Osteoblast (primary cell): ENCODE measurements around the gene ACP6. TPM values are rescaled to one million over a fixed set of nuclear protein-coding genes. Genes with fewer than 3 reads are reported as not detected.

Experiments
- DNase-seq: peaks from one replicate; pipeline ENCODE4 v3.0.0; 2011; ENCODE audit warnings: low spot score, mixed read lengths; ENCODE audit not compliant: insufficient read length; ENCODE audit errors: missing footprints
- H2AFZ ChIP-seq: 2 replicates; pipeline ENCODE4 v1.6.0; 2011; ENCODE audit warnings: mild to moderate bottlenecking, low read length
- H3K27ac ChIP-seq: 2 replicates; pipeline ENCODE4 v1.5.1; 2011; ENCODE audit warnings: mild to moderate bottlenecking, low read depth, low read length, moderate library complexity
- H3K27me3 ChIP-seq: 2 replicates; pipeline ENCODE4 v1.6.0; 2012; ENCODE audit warnings: mild to moderate bottlenecking, control low read depth, inconsistent platforms, low read length, moderate library complexity; ENCODE audit not compliant: insufficient read depth
- H3K36me3 ChIP-seq: 2 replicates; pipeline ENCODE4 v1.5.1; 2011; ENCODE audit warnings: mild to moderate bottlenecking, low read length, control low read depth, moderate library complexity; ENCODE audit not compliant: insufficient read depth
- H3K4me1 ChIP-seq: 2 replicates; pipeline ENCODE4 v1.5.1; 2011; ENCODE audit warnings: mild to moderate bottlenecking, low read length, control low read depth, moderate library complexity; ENCODE audit not compliant: insufficient read depth
- H3K4me2 ChIP-seq: 2 replicates; pipeline ENCODE4 v1.6.0; 2011; ENCODE audit warnings: mild to moderate bottlenecking, low read length; ENCODE audit not compliant: insufficient read depth
- H3K4me3 ChIP-seq: fragments of 200-600 bp; sonication (generic); 3 replicates; pipeline ENCODE4 v1.5.1; 2012; ENCODE audit warnings: mild to moderate bottlenecking, low read length, inconsistent platforms; ENCODE audit not compliant: insufficient read depth
- H3K79me2 ChIP-seq: 2 replicates; pipeline ENCODE4 v1.6.0; 2012; ENCODE audit warnings: mild to moderate bottlenecking, low read length, control low read depth, inconsistent platforms; ENCODE audit not compliant: insufficient read depth
- H3K9me3 ChIP-seq: 2 replicates; pipeline ENCODE4 v1.5.1; 2011; ENCODE audit warnings: low read depth, low read length, control low read depth
- H4K20me1 ChIP-seq: 2 replicates; pipeline ENCODE4 v1.6.0; 2012; ENCODE audit warnings: mild to moderate bottlenecking, low read length, control low read depth; ENCODE audit not compliant: insufficient read depth
- CTCF ChIP-seq: IDR thresholded peaks from 2 replicates; pipeline ENCODE4 v1.5.1; 2011; ENCODE audit warnings: mild to moderate bottlenecking, low read depth, low read length, moderate library complexity; ENCODE audit errors: extremely low read depth
- total RNA-seq: library from RNA; depleted of rRNA; stranded (reverse); fragments of >200 nt; gene quantifications from 2 replicates; pipeline ENCODE4 v1.2.3, GENCODE V29; 2012

ACP6 gene
- total RNA-seq, 1 donor: 6.9 TPM

GRCh38 chr1:147633759-147634158, 36.6 kb downstream of the ACP6 start:
- DNase-seq: no peak
- Histone ChIP-seq H2AFZ (no peak overlapping the region), H4K20me1 (no peaks in the 10 kb centered on the region), H3K27ac (no peak overlapping the region), H3K27me3 (no peaks in the 10 kb centered on the region), H3K79me2 (no peaks in the 10 kb centered on the region), H3K36me3 (no peaks in the 10 kb centered on the region), H3K4me3 (no peak overlapping the region), H3K9me3 (no peaks in the 10 kb centered on the region), H3K4me2 (no peak overlapping the region), H3K4me1 (peaks cover 5% of the 10 kb centered on the region)
- no peak for TF ChIP-seq CTCF

- no peak overlapping the region for H3K27ac ChIP-seq
- H3K9me3 ChIP-seq: no peaks in the 10 kb centered on the region
- no peak for TF ChIP-seq CTCF
- no peak overlapping the region for H2AFZ ChIP-seq
- H3K79me2 ChIP-seq: no peaks in the 10 kb centered on the region
- H3K4me1 ChIP-seq: peaks cover 5% of the 10 kb centered on the region
- no peaks in the 10 kb centered on the region for H4K20me1 ChIP-seq
- H3K27me3 ChIP-seq: no peaks in the 10 kb centered on the region
- no peak overlapping the region for H3K4me3 ChIP-seq
- no peaks in the 10 kb centered on the region for H3K36me3 ChIP-seq
- no peak overlapping the region for H3K4me2 ChIP-seq
- no peak for DNase-seq
Measured at GRCh38 chr1:147631839-147632238, 38.5 kb downstream of the ACP6 start.

GRCh38 chr1:147630447-147630846, 39.9 kb downstream of the ACP6 start:
- no peak for TF ChIP-seq CTCF
- H4K20me1 ChIP-seq: no peaks in the 10 kb centered on the region
- no peak overlapping the region for H3K4me3 ChIP-seq
- no peak overlapping the region for H2AFZ ChIP-seq
- peaks cover 5% of the 10 kb centered on the region for H3K4me1 ChIP-seq
- peak overlapping the region; percentile 48 for H3K4me2 ChIP-seq
- no peaks in the 10 kb centered on the region for H3K36me3 ChIP-seq
- no peak overlapping the region for H3K27ac ChIP-seq
- no peaks in the 10 kb centered on the region for H3K27me3 ChIP-seq
- DNase-seq: peak; percentile 90
- H3K9me3 ChIP-seq: no peaks in the 10 kb centered on the region
- no peaks in the 10 kb centered on the region for H3K79me2 ChIP-seq

GRCh38 chr1:147630022-147630421, 40.3 kb downstream of the ACP6 start:
- no peaks in the 10 kb centered on the region for H4K20me1 ChIP-seq
- no peak for DNase-seq
- H3K27ac ChIP-seq: no peak overlapping the region
- H3K79me2 ChIP-seq: no peaks in the 10 kb centered on the region
- H3K36me3 ChIP-seq: no peaks in the 10 kb centered on the region
- H3K4me1 ChIP-seq: peaks cover 5% of the 10 kb centered on the region
- H3K9me3 ChIP-seq: no peaks in the 10 kb centered on the region
- H3K4me3 ChIP-seq: no peak overlapping the region
- TF ChIP-seq CTCF: no peak
- no peaks in the 10 kb centered on the region for H3K27me3 ChIP-seq
- no peak overlapping the region for H2AFZ ChIP-seq
- peak overlapping the region; percentile 48 for H3K4me2 ChIP-seq
